ENCODE data around the gene CCDC97.

Gene CCDC97

GRCh38 chr19:41298348-41298964, 11.5 kb upstream of the CCDC97 start:
- DNase-seq (ENCODE audit: low read depth), result peak; percentile 81

GRCh38 chr19:41299046-41299754, 10.8 kb upstream of the CCDC97 start:
- no peak for DNase-seq (ENCODE audit: low read depth)

- peak; percentile 92 for DNase-seq (ENCODE audit: low read depth)
These were observed 10.2 kb upstream of the CCDC97 start for GRCh38 chr19:41299755-41300089.

- no peak for DNase-seq (ENCODE audit: low read depth)
These were observed 9.4 kb upstream of the CCDC97 start for GRCh38 chr19:41300555-41300954.

GRCh38 chr19:41302624-41303351, 7.2 kb upstream of the CCDC97 start:
- DNase-seq (ENCODE audit: low read depth), result no peak

- DNase-seq (ENCODE audit: low read depth), result no peak
These were observed 6.0 kb upstream of the CCDC97 start for GRCh38 chr19:41303954-41304353.

GRCh38 chr19:41304706-41305483, 5.1 kb upstream of the CCDC97 start:
- no peak for DNase-seq (ENCODE audit: low read depth)

GRCh38 chr19:41305927-41306793, 3.8 kb upstream of the CCDC97 start:
- no peak for DNase-seq (ENCODE audit: low read depth)

- DNase-seq (ENCODE audit: low read depth), result no peak
These were observed 2.7 kb upstream of the CCDC97 start for GRCh38 chr19:41307090-41307875.

GRCh38 chr19:41307954-41308449, 2.0 kb upstream of the CCDC97 start:
- no peak for DNase-seq (ENCODE audit: low read depth)

GRCh38 chr19:41308450-41309179, 1.4 kb upstream of the CCDC97 start:
- peak; percentile 79 for DNase-seq (ENCODE audit: low read depth)

GRCh38 chr19:41309180-41310032, 566 bp upstream of the CCDC97 start:
- no peak for DNase-seq (ENCODE audit: low read depth)

- DNase-seq (ENCODE audit: low read depth), result no peak
These were observed 1.1 kb downstream of the CCDC97 start for GRCh38 chr19:41311072-41311471.

GRCh38 chr19:41311613-41312012, 1.6 kb downstream of the CCDC97 start:
- peak; percentile 36 for DNase-seq (ENCODE audit: low read depth)

- no peak for DNase-seq (ENCODE audit: low read depth)
These were observed 6.4 kb downstream of the CCDC97 start for GRCh38 chr19:41316306-41316920.

- no peak for DNase-seq (ENCODE audit: low read depth)
These were observed 8.9 kb downstream of the CCDC97 start for GRCh38 chr19:41318696-41319499.

- DNase-seq (ENCODE audit: low read depth), result no peak
These were observed 9.7 kb downstream of the CCDC97 start for GRCh38 chr19:41319500-41320184.

Measured in iris pigment epithelial cell (primary cell).